NCI-H128 (cell line): Measurements from ENCODE around the gene TIMP2.

Experiments
- DNase-seq: peaks from one replicate; lab custom pipeline; 2025; ENCODE audit not compliant: unreplicated experiment; lab: John Stamatoyannopoulos, UW

The TIMP2 gene

GRCh38 chr17:78840780-78841611 lies 84.2 kb downstream of the TIMP2 start, which contains the start of gene USP36:
Gene USP36, minus strand, starts transcription at chr17:78840814. Its CDS starts 4,451 bp downstream, at chr17:78836363.
- peak; percentile 95 for DNase-seq

- DNase-seq = no peak
These were observed 84.7 kb downstream of the TIMP2 start for GRCh38 chr17:78840530-78840779.

- DNase-seq = no peak
These were observed 85.2 kb downstream of the TIMP2 start for GRCh38 chr17:78839762-78840529.

GRCh38 chr17:78839235-78839761 lies 85.9 kb downstream of the TIMP2 start:
- no peak for DNase-seq

- DNase-seq = no peak
These were observed 86.6 kb downstream of the TIMP2 start for GRCh38 chr17:78838574-78839005.

GRCh38 chr17:78836420-78837021 lies 88.7 kb downstream of the TIMP2 start:
- no peak for DNase-seq

GRCh38 chr17:78834571-78834970 lies 90.6 kb downstream of the TIMP2 start:
- no peak for DNase-seq

- no peak for DNase-seq
These were observed 92.7 kb downstream of the TIMP2 start for GRCh38 chr17:78832541-78832810.

GRCh38 chr17:78831688-78832540 lies 93.3 kb downstream of the TIMP2 start:
- no peak for DNase-seq

- DNase-seq = no peak
These were observed 95.7 kb downstream of the TIMP2 start for GRCh38 chr17:78829477-78829876.

GRCh38 chr17:78828470-78829185 lies 96.6 kb downstream of the TIMP2 start:
- DNase-seq = no peak

GRCh38 chr17:78826836-78827509 lies 98.2 kb downstream of the TIMP2 start:
- no peak for DNase-seq

GRCh38 chr17:78826421-78826820 lies 98.8 kb downstream of the TIMP2 start:
- no peak for DNase-seq

GRCh38 chr17:78825696-78826095 lies 99.5 kb downstream of the TIMP2 start:
- DNase-seq = no peak

GRCh38 chr17:78824240-78824639 lies 100.9 kb downstream of the TIMP2 start:
- DNase-seq = no peak

GRCh38 chr17:78823282-78824046 lies 101.7 kb downstream of the TIMP2 start:
- no peak for DNase-seq

GRCh38 chr17:78822552-78822951 lies 102.6 kb downstream of the TIMP2 start:
- DNase-seq = no peak

- DNase-seq = no peak
These were observed 103.2 kb downstream of the TIMP2 start for GRCh38 chr17:78821961-78822360.

- DNase-seq = no peak
These were observed 104.3 kb downstream of the TIMP2 start for GRCh38 chr17:78820841-78821240.
